ACC112 (cell line): ENCODE measurements around the gene ADGRG3.

Source experiments
- H2AFZ ChIP-seq: fragments of 200-600 bp; sonication (generic); one replicate; pipeline ENCODE4 v1.6.0; 2017; ENCODE audit warnings: antibody characterized with exemption, low read length; ENCODE audit not compliant: unreplicated experiment
- H3K27ac ChIP-seq: fragments of 200-600 bp; sonication (generic); 2 replicates; pipeline ENCODE4 v1.5.1; 2014; ENCODE audit warnings: low read depth, mild to moderate bottlenecking, antibody characterized with exemption, low read length, moderate library complexity
- H3K27me3 ChIP-seq: fragments of 200-600 bp; sonication (generic); 2 replicates; pipeline ENCODE4 v1.6.1; 2014; ENCODE audit warnings: mild to moderate bottlenecking, antibody characterized with exemption, low read length, moderate library complexity, mixed read lengths; ENCODE audit not compliant: insufficient read depth
- H3K36me3 ChIP-seq: fragments of 200-600 bp; sonication (generic); 2 replicates; pipeline ENCODE4 v1.6.1; 2016; ENCODE audit warnings: mild to moderate bottlenecking, antibody characterized with exemption, low read length, moderate library complexity, mixed read lengths; ENCODE audit not compliant: insufficient read depth
- H3K4me1 ChIP-seq: fragments of 200-600 bp; sonication (generic); one replicate; pipeline ENCODE4 v1.6.1; 2016; ENCODE audit warnings: low read length, mixed read lengths; ENCODE audit not compliant: insufficient read depth, unreplicated experiment, control insufficient read depth
- H3K4me3 ChIP-seq: fragments of 200-600 bp; sonication (generic); 2 replicates; pipeline ENCODE4 v1.5.1; 2014; ENCODE audit warnings: mild to moderate bottlenecking, low read depth, low read length
- H3K79me2 ChIP-seq: fragments of 200-600 bp; sonication (generic); one replicate; pipeline ENCODE4 v1.6.0; 2016; ENCODE audit warnings: low read length; ENCODE audit not compliant: control insufficient read depth, unreplicated experiment, insufficient read depth

ADGRG3 gene

GRCh38 chr16:57675741-57676551 is 7.8 kb downstream of the ADGRG3 start:
- peaks cover 24% of the 10 kb centered on the region for H3K27me3 ChIP-seq
- peak overlapping the region; percentile 64 for H2AFZ ChIP-seq
- H3K27ac ChIP-seq, result no peak overlapping the region

GRCh38 chr16:57676553-57677085 is 8.5 kb downstream of the ADGRG3 start:
- Histone ChIP-seq H2AFZ (peak overlapping the region; percentile 64), H3K27me3 (peaks cover 24% of the 10 kb centered on the region), H3K79me2 (no peaks in the 10 kb centered on the region), H3K4me3 (no peak overlapping the region), H3K27ac (no peak overlapping the region), H3K4me1 (peaks cover 9% of the 10 kb centered on the region), H3K36me3 (no peaks in the 10 kb centered on the region)

More at GRCh38 chr16:57675741-57676551, 7.8 kb downstream of the ADGRG3 start:
- Histone ChIP-seq H3K4me1 (peaks cover 9% of the 10 kb centered on the region), H3K36me3 (no peaks in the 10 kb centered on the region), H3K4me3 (no peak overlapping the region), H3K79me2 (no peaks in the 10 kb centered on the region)

GRCh38 chr16:57677622-57678369 is 9.7 kb downstream of the ADGRG3 start:
- Histone ChIP-seq H3K36me3 (no peaks in the 10 kb centered on the region), H3K27ac (no peak overlapping the region), H3K4me1 (peaks cover 9% of the 10 kb centered on the region), H3K4me3 (no peak overlapping the region), H3K79me2 (no peaks in the 10 kb centered on the region), H3K27me3 (peaks cover 18% of the 10 kb centered on the region), H2AFZ (no peak overlapping the region)

GRCh38 chr16:57679016-57679415 is 10.9 kb downstream of the ADGRG3 start:
- H3K79me2 ChIP-seq, result no peaks in the 10 kb centered on the region
- H3K36me3 ChIP-seq, result no peaks in the 10 kb centered on the region
- no peak overlapping the region for H3K4me3 ChIP-seq
- no peak overlapping the region for H3K27ac ChIP-seq
- peaks cover 9% of the 10 kb centered on the region for H3K4me1 ChIP-seq
- H2AFZ ChIP-seq, result no peak overlapping the region
- H3K27me3 ChIP-seq, result peaks cover 5% of the 10 kb centered on the region

- no peaks in the 10 kb centered on the region for H3K79me2 ChIP-seq
- peaks cover 9% of the 10 kb centered on the region for H3K4me1 ChIP-seq
- H3K4me3 ChIP-seq, result no peak overlapping the region
- no peak overlapping the region for H3K27ac ChIP-seq
- no peaks in the 10 kb centered on the region for H3K27me3 ChIP-seq
- H3K36me3 ChIP-seq, result no peaks in the 10 kb centered on the region
- H2AFZ ChIP-seq, result no peak overlapping the region
These were observed 11.8 kb downstream of the ADGRG3 start for GRCh38 chr16:57679767-57680482.

GRCh38 chr16:57680842-57681375 is 12.8 kb downstream of the ADGRG3 start:
- Histone ChIP-seq H2AFZ (no peak overlapping the region), H3K79me2 (no peaks in the 10 kb centered on the region), H3K4me1 (peaks cover 5% of the 10 kb centered on the region), H3K27me3 (no peaks in the 10 kb centered on the region), H3K27ac (no peak overlapping the region), H3K36me3 (no peaks in the 10 kb centered on the region), H3K4me3 (no peak overlapping the region)

- Histone ChIP-seq H3K27me3 (peaks cover 6% of the 10 kb centered on the region), H3K27ac (no peak overlapping the region), H3K79me2 (no peaks in the 10 kb centered on the region), H2AFZ (no peak overlapping the region), H3K4me1 (no peaks in the 10 kb centered on the region), H3K36me3 (no peaks in the 10 kb centered on the region), H3K4me3 (no peak overlapping the region)
These were observed 14.0 kb downstream of the ADGRG3 start for GRCh38 chr16:57681950-57682728.

- Histone ChIP-seq H3K27ac (no peak overlapping the region), H3K4me3 (no peak overlapping the region), H3K79me2 (no peaks in the 10 kb centered on the region), H2AFZ (no peak overlapping the region), H3K4me1 (no peaks in the 10 kb centered on the region), H3K36me3 (no peaks in the 10 kb centered on the region), H3K27me3 (peaks cover 6% of the 10 kb centered on the region)
These were observed 14.9 kb downstream of the ADGRG3 start for GRCh38 chr16:57682809-57683635.
